HG02571 (cell line): Measurements from ENCODE around the gene TSHZ2.
"Not testable (repeated sequence)": the region's sequence is repeated elsewhere in the genome, so short reads cannot be mapped to it uniquely, and the experiment has no call there.

Experiments used
- ATAC-seq: cut with Tn5 transposase; IDR thresholded peaks from one replicate; pipeline ENCODE4 v1.9.1; 2021; ENCODE audit warnings: mild to moderate bottlenecking, moderate library complexity; ENCODE audit not compliant: unreplicated experiment

Gene TSHZ2

DNA sequence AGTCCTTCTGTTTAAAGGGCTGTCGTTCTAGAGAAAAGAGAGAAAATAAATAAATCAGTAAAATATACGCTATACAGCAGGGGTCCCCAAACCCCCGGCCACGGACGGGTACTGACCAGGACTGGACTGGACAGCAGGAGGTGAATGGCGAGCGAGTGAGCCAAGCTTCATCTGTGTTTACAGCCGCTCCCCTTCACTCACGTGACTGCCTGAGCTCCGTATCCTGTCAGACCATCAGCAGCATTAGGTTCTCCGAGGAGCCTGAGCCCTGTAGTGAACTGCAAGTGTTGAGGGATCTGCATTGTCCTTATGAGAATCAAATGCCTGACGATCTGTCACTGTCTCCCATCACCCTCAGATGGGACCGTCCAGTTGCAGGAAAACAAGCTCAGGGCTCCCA is 545.0 kb downstream of the TSHZ2 start:
- ATAC-seq = no peak

DNA sequence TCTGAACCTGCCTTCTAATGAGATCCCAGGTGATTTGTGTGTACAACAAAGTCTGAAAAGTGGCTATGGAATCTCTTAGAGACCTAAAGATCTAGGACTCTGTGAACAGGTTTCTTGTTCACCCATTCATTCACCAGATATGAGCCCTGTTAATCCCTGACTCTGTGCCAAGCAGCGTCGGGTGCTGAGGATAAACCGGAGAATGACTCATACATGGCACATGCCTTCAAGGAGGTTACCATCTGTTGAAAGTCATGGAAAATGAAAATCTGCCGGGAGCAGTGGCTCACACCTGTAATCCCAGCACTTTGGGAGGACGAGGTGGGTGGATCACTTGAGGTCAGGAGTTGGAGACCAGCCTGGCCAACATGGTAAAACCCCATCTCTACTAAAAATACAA is 549.3 kb downstream of the TSHZ2 start:
- ATAC-seq = not testable (repeated sequence)

DNA sequence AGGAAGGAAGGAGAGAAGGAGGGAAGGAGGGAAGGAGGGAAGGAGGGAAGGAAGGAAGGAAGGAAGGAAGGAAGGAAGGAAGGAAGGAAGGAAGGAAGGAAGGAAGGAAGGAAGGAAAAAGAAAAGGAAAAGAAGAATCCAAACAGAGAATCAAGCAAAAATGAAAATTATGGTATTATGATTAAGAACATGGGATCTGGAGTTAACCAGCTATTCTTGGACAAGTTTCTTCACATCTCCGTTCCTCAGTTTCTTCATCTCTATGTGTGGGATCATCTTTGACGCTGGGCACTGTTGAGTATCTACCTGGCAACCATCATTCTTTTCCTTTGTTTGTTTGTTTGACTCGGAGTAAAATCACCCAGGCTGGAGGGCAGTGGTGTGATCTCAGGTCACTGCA is 549.9 kb downstream of the TSHZ2 start:
- ATAC-seq = no peak

DNA sequence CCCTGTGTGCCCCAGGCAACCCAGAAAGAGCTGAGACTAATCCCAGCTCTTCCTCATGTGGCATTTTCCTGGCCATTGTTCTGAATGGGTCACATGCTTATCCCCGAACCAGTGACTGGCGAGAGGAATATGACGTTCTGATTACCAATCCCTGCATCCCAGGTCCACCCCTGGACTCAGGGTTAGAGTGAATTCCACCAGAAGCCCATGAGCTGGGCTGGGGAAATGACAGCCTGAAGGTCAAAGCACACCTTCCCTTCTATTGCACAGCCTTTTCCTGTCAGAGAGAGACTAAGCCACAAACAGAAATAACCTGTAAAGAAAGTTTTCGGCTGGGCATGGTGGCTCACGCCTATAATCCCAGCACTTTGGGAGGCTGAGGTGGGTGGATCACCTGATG is 550.5 kb downstream of the TSHZ2 start:
- no peak for ATAC-seq

DNA sequence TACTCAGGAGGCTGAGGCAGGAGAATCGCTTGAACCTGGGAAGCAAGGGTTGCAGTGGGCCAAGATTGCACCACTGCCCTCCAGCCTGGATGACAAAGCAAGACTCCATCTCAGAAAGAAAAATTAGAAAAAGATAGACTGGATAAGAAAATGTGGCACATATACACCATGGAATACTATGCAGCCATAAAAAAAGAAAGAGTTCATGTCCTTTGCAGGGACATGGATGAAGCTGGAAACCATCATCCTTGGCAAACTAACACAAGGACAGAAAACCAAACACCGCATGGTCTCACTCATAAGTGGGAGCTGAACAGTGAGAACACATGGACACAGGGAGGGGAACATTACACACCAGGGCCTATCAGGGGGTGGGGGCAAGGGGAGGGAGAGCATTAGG is 551.5 kb downstream of the TSHZ2 start:
- ATAC-seq = not testable (repeated sequence)

DNA sequence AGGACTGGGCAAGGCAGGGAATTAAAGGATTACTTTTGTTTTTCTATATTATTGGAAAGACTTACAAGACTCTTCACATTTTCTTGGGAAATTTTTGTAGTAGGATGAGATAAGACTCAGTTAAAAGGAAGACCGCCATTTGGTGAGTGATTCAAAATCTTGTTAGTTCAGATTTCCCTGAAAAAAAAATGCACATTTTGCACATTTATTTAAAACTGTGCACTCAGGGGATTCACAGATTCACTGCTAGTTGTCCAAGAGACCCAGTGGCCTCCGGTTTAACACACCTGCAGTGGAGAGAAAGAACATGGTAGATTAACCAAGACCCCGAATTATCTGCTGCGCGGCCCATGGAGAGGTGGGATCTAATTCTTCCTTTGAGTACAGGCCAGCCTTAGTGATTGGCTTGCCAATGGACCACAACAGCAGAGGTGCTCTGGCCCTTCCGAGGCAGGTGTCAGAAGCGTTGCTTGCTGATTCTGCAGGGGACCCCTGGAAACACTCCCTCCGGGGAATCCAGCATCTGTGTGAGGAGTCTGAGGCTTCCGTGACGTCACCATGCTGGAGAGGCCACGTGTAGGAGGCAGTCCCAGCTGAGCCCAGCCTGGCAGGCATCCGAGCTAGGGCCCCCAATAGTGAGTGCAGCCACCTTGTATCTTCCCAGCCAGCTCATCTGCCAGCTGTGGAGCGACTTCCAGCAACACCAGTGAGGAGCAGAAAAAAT is 552.6 kb downstream of the TSHZ2 start:
- no peak for ATAC-seq

DNA sequence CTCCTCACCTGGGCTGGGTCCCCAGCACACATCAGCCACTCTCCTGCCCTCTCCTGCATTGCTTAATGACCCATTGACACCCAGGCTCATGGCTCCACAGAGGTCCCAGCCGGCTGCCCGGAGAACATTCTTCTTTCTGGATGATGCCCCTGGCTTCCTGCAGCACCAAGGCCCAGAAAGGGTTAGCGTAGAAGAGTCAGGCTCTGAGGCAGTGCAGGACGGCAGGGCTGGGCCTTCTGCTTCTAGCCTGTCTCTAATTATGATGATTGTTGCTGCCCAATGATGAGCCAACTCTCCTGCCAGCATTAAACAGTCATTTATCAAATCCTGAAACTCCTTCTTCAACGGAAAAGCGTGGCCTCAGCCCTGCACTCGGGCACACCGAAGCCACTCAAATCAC is 555.0 kb downstream of the TSHZ2 start:
- no peak for ATAC-seq

DNA sequence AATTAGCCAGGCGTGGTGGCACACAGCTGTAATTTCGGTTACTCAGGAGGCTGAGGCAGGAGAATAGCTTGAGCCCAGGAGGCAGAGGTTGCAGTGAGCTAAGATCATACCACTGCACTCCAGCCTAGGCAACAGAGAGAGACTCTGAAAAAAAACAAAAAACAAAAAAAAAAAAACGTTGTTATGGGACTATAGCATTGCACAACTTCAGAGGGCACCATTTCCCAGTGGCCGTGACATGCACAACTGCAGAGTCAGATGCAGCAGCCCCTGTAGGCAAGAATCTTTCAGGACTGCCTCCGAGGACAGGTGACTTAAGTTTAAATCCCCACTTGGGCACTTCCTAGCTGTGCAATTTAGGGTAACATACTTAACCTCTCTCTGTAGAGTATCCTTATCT is 557.5 kb downstream of the TSHZ2 start:
- no peak for ATAC-seq

DNA sequence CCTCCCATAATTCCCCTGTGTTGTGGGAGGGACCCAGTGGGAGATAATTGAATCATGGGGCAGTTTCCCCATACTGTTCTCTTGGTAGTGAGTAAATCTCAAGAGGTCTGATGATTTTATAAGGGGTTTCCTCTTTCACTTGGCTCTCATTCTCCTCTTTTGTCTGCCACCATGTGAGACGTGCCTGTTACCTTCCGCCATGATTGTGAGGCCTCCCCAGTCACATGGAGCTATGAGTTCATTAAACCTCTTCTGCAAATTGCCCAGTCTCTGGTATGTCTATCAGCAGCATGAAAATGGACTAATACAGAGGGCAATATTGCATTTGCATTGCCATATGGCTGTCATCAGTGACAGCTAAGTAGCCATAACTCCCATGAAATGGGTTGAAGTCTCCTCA is 558.3 kb downstream of the TSHZ2 start:
- no peak for ATAC-seq

DNA sequence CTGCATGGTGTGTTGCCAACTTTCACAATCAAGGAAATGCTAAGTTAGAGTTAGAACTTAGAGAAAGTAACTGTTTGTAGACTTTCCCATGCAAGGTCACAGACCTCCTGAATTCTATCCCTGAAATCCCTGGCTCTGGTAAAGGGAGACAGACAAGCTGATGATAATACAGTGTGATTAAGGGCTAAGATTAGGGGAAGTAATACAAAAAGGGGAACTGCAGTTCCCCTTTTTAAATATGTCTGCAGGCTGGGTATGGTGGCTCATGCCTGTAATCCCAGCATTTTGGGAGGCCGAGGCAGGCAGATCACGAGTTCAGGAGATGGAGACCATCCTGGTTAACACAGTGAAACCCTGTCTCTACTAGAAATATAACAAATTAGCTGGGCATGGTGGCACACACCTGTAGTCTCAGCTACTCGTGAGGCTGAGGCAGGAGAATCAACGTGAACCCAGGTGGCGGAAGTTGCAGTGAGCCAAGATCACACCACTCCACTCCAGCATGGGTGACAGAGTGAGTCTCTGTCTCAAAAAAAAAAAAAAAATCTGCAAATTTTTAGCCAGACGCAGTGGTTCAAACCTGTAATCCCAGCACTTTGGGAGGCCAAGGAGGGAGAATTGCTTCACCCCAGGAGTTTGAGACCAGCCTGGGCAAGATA is 560.6 kb downstream of the TSHZ2 start:
- not testable (repeated sequence) for ATAC-seq

DNA sequence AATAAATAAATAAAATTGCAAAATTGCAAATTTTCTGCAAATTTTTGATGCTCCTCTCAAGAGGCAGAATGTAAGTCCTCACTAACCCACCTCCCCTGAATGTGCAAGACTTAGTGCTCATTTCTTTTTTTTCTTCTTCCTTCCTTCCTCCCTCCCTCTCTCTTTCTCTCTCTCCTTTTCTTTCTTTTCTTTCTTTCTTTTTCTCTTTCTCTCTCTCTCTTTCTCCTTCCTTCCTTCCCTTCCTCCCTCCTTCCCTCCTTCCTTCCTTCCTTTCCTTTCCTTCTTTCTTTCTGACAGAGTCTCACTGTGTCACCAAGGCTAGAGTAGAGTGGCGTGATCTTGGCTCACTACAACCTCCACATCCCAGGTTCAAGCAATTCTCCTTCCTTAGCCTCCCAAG is 561.3 kb downstream of the TSHZ2 start:
- ATAC-seq = no peak

DNA sequence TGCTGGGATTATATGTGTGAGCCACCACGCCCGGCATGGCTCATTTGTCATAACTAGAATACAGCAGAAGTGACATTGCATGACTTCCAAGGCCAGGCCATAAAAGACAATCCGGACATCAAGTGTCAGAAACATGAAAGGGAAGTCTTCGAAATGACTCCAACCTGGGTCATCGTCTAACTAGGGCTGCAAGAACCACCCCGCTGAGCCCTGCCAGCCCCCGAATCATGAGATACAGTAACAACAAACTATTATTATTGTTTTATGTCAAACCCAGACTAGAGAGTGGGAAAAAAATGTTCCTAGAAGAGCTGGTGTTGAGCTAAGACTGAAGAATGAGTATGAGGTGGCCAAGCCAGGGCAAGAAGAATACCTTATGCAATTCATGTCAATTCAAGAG is 561.9 kb downstream of the TSHZ2 start:
- ATAC-seq = no peak

DNA sequence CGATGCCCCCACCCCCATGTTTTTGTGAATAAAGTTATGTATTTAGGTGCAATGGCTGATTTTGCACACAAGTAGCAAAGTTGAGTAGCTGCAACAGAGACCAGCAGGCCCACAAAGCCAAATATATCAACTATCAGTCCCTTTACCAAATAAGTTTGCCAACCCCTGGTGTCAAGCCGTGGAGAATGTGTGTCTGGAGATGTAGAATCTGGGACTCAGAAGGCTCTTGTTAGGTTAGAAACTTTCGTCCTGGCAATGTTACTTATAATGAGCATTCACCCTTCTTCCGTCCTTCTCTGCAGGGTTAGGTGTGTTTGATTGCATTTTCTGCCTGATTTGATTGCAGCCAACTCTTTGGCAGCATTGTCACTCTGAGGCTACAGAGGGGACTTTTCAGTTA is 563.7 kb downstream of the TSHZ2 start:
- no peak for ATAC-seq

DNA sequence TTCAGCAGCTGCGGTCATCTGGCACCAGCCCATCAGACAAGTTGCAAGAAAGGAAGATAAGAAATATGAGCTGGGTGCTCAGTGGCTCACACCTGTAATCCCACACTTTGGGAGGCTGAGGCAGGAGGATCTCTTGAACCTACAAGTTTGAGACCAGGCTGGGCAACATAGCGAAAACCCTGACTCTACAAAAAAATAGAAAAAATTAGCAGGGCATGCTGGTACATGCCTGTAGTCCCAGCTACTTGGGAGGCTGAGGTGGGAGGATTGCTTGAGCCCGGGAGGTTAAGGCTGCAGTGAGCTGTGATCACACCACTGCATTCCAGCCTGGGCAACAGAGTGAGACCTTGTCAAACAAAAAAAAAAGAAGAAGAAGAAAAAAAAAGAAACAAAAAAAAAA is 564.2 kb downstream of the TSHZ2 start:
- not testable (repeated sequence) for ATAC-seq

DNA sequence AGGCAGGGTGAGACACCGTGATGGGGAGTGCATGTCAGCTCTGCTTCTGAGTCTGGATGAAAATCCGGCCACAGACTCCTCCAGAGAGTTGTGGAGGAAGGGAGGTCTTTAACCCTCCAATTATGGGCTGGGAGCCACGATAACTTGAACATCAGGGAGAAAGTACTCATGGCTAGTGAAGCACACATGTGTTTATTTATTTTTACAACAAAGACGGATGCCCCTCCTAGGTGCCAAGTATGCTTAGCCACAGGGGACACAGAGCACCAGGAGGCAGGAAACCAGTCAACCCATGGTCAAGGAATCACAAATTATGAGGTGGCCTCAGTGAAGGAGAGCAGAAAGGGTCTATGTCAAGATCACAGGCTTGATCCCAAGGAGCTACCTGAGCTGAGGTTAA is 567.4 kb downstream of the TSHZ2 start:
- ATAC-seq = no peak
